Renal pelvis (tissue), 4 donors: ENCODE data around the gene BUD31. TPM values are rescaled to one million over a fixed set of nuclear protein-coding genes. Genes with fewer than 3 reads are reported as not detected.
"Not testable (repeated sequence)": the region's sequence is repeated elsewhere in the genome, so short reads cannot be mapped to it uniquely, and the experiment has no call there.

Experiments
- DNase-seq: peaks from one replicate; pipeline ENCODE4 v3.0.0-alpha.2; 2013
- polyA plus RNA-seq, 3 donors: library from polyadenylated mRNA; unstranded; fragments of 120-200 nt; gene quantifications; one replicate each; pipeline ENCODE4 v1.2.1, GENCODE V29; 2013; ENCODE audit not compliant: insufficient read length in 3 of 3

BUD31 gene
- polyA plus RNA-seq, 3 donors: 105 to 108 (median 108) TPM

DNA sequence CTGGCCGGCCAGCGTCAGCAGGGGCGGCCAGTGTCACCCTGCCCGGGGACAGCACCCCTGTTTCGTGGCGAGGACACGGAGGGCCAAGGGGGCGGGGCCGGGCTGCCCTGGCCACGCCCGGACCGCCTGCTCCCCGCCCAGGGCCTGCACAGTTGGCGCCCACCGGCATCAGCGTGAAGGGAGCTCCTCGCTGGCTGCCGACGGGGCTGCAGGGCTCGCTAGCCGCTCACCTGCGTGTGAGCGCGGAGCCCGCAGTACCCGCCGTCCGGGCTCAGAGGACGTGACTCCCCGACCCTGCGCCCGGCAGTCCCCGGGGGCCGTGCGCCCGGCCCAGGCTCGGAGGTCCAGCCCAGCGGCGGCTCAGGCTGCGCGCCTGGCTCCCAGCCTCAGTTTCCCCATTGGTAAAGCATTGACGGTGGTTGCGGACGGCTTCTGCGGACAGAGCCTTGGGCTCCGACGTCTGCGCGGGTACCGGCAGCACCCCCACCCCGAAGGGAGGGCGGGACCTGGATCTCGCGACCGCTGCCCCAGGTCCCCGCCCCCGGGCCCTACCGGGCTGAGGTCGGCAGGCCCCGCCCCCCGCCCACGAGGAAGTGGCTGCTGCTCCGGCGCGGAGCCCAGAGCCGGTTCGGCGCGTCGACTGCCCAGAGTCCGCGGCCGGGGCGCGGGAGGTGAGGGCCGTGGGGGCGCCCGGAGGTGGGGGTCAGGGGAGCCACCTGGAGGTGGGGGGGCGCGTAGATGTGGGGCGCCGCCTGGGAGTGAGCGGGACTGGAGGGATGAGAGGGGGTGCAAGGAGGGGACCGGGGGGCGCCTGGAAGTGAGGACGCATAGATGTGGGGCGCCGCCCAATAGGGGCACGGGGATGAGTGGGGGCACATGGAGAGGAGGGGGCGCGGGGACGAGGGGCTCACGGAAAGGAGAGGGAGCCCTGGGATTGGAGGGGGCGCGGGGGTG, 34.4 kb upstream of the BUD31 start, which contains the start of gene ARPC1B:
ARPC1B (plus strand) TSS at position 620 of the 954 bp plus-strand sequence. CDS start 10,985 bp downstream, outside the sequence.
- no peak for DNase-seq

DNA sequence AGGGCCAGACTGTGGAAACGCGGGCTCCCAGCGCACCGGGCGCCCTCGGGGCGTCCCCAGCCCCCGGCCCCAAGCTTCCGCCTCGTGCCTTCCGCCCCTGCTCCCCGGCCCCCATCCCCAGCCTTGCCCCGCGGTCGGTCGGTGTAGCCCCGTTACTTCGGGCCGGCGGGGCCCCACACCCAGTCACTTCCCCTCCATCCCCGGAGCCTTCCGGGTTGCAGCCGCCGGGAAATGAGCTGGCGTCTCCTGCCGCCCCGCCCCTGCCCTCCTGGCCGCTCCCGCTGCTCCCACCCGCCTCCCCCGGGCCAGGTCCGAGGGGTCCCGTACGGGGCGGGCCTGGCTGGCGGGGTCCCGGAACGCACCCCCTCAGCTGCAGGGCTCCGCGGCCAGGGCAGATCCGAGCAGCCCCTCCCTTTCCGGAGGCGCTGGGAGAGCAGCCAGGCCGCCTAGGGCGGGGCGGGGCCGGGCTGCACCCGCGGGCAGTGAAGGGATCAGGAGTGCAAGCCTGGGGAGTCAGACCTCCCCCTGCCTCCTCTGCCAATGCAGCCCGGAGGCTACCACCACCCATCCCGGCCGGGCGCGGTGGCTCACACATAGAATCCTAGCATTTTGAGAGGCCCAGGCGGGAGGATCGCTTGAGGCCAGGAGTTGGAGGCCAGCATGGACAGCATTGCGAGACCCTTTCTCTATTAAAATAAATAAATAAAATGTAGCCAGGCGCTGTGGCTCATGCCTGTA, 33.5 kb upstream of the BUD31 start:
- no peak for DNase-seq

DNA sequence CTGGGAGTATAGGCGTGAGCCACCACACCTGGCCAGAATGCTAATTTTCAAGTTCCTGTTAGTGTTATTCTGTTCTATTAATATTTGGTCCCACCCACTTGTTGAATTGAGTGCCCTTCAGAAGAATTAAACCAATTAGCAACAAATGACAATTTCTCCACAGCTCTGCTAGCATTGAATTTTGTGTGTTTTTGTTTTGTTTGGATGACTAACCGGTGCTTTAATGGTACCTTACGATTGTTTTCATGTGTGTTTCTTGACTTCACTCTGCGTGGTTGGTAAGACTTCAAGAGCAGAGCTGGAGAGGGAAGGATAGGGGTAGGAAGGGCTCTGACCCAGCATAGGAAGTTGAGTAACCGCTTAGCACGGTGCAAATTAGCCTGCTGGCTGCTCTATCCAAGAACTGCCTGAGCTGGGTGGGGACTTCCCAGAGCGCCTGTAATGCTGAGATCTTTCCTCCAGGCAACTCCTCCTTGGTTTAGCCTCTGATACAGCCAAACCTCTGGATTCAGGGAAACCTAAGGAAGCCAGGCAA, 29.7 kb upstream of the BUD31 start:
- DNase-seq: no peak

DNA sequence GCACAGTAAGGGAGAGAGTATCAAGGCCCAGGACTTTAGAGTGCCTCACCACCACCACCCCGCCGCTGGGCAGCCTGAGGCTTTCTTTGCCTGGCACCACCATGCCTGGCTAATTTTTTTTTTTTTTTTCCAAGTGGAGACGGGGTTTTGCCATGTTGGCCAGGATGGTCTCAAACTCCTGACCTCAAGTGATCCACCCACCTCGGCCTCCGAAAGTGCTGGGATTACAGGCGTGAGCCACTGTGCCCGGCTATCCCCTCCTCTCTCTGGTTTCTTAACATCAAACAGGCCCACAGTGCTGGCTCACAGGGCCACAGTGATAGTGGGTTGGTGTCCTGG, 29.1 kb upstream of the BUD31 start:
- DNase-seq: not testable (repeated sequence)

DNA sequence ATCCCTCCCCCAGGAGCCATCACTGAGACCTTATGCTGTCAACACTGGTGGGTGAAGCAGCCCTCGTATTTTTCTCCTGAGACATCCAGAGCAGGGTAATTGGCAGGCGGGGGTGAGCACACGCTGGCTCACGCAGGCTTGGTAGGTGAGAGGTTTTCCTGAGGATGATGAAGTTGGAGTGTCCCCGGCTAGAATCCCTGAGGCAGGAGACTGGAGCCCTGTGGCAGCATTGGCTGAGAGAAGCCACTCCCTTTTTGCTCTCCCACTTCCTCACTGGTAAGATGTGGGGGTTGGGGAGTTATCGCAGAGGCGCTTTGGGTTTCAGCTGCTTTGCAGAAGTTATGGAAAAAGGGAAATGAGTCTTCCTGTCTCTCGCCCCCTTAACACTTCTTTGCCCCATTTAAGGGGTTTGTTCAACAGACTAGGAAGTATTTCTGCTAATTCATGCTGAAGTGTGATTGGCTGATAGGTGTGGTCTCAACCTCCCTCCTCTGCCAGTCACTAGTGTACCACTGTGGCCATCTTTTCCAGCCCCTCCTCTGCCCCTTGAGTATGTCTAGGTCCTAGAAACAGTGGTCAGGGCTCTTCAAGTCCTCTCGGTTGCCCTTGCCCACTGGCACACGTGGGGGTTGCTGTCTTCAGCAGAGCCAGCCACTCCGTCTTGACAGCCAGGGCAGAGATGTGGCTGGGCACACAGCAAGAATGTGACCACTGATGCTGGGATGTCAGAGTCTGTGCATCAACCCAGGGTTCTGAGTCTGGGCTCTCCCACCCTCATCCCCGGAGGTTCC, 28.5 kb upstream of the BUD31 start:
- no peak for DNase-seq

DNA sequence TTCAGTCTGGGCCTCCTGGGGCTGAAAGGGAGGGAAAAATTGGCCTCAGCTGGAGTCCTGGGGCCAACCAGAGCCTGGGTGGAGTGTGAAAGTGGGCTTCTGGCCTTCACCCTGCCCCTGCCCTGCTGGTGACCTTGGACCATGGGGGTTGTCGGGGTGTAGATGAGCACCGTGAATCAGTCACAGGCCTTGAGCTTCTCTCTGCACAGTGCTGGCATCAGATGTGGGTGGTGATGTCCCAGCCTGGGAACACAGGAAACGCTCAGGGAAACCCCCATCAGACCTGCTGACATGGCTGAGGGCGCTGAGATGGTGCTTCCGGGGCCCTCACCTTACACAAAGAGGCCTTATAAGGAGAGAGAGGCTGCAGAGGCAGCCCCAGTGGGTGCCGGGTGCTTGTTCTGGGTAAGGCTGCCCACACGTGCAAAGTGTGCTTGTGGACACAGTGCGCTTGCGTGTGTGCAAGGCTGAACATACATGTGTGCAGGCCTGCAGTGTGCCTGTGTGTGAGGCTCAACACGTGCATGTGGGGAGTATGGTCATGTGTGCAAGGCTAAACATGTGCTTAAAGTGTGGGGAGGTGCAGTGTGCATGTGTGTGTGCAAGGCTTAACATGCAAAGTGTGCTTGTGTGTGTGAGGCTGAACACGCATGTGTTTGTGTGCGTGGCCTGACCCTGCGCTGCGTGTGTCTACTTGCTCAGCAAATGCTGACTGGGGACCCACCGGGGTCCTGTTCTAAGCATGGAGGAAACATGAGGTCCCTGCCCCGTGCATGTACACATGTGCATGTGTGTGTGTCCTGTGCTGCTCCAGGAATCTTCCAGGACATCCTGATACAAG, 27.7 kb upstream of the BUD31 start:
- no peak for DNase-seq

DNA sequence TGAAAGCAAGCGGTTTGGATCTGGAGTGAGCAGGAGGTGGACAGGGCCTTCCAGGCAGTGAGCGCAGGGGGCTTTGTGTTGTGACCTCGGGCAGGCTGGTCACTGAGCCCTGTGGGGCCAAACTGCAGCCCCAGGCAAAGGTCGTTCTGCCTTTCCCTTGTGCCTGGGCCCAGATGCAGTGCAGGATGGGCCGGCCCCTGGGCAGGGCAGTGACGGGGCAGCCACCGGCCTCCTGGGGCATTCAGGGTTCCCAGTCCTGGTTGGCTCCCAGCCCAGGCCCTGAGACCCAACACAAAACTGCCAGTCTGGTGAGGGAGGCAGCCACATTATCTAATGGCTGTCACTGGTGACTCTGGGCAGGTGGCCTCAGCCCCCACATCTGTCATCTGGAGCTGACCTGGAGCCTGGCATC, 27.1 kb upstream of the BUD31 start:
- no peak for DNase-seq

DNA sequence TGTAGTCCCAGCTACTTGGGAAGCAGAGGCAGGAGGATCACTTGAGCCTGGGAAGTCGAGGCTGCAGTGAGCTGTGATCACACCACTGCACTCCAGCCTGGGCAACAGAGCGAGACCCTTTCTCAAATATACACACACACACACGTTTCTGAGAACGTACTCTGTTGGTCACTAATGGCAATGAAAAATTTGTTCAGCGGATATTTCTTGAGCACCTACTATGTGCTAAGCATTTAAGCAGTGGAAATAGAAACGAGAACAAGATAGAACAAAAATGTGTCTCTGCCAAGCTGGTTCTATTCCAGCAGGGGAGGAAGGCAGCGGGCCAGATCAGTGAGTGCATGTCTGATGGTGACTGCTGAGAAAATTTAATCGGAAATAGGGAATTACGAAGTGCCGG, 25.6 kb upstream of the BUD31 start:
- DNase-seq: no peak

DNA sequence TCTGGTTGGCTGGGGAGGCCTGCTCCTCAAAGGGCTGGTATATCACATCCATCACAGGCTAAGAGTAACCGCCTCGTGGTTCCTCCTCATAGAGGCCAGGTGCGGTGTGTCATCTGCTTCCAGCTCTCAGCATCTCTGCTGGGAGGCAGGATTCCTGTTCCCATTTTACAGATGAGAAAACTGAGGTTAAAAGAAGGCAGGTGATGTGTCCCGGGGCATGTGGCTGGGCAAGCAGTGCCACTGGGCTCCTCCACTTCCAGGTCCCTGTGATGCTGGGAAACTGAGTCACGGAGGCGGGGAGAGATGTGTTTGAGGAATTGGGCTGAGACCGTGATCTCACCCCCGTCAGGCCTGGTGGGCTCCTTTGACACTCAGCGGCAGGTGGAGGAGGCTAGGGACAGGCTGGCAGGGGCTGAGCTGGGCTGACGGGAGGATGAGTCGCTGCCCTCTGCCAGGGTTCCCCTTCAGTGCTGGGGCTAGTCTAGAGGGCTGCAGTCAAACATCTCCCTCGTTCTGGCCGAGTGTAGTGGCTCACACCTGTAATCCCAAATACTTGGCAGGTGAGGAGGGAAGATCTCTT, 24.9 kb upstream of the BUD31 start:
- DNase-seq: no peak

DNA sequence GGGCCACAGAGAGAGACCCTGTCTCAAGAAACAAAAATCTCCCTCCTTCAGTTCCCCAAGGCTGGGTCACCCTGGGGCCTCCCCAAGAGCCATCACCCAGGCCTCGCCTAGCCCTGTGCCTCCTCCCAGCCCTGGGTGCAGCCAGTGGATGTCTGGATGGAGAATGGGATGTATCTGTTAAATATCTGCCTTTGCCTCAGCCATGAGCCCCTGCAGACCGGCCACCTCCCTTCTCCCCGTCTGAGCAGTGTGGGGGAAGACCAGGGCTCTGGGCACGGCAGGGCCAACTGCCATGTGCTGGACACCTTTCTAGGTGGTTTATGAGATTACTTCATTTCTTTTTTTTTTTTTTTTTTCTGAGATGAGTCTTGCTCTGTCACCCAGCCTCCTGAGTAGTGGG, 24.2 kb upstream of the BUD31 start:
- DNase-seq: no peak

DNA sequence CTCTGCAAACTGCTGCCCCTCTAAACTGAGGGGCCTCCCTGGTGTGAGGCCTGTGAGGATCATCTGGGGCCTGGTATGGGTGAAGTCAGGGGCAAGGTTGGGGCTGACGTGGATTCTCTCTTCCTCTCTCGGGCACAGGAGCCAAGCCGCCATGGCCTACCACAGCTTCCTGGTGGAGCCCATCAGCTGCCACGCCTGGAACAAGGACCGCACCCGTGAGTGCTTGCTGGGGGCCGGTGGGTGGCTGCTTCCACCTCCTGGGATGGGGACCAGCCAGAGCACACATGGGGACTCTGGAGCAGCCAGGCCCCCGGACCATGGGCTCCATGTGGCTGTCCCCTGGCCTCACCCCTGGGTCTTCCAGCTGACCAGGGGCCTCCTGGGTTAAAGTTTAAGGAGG, 23.2 kb upstream of the BUD31 start:
- DNase-seq: no peak

DNA sequence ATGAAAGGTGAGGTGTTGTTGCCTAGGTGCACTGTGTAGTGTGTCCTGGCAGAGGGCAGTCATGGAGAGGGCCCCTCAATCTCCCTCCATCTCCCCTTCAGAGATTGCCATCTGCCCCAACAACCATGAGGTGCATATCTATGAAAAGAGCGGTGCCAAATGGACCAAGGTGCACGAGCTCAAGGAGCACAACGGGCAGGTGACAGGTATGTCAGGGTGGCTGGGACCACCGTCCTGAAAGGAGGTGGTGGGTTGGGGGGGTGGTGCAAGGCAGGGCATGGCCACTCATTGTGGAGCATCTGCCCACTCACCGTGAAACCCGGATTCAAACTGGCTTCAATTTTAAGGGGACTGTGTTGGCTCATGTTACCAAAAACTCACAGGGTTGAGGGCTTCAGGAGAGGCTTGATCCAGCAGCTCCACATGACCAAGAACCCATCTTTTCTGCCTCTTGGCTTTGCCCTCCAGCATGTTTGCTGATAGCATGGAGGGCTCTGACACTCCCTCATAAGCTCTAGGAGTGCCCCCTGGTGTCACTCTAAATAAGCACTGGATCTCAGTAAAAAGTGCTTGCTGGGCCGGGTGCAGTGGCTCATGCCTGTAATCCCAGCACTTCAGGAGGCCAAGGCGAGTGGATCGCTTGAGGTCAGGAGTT, 22.1 kb upstream of the BUD31 start:
- no peak for DNase-seq

DNA sequence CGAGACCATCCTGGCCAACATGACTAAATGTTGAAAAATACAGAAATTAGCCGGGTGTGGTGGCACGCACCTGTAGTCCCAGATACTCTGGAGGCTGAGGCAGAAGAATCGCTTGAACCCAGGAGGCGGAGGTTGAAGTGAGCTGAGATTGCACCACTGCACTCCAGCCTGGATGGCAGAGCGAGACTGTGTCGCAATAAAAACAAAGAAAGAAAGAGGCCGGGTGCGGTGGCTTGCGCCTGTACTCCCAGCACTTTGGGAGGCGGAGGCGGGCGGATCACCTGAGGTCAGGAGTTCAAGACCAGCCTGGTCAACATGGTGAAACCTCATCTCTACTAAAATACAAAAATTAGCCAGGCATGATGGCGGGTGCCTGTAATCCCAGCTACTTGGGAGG, 21.5 kb upstream of the BUD31 start:
- not testable (repeated sequence) for DNase-seq

DNA sequence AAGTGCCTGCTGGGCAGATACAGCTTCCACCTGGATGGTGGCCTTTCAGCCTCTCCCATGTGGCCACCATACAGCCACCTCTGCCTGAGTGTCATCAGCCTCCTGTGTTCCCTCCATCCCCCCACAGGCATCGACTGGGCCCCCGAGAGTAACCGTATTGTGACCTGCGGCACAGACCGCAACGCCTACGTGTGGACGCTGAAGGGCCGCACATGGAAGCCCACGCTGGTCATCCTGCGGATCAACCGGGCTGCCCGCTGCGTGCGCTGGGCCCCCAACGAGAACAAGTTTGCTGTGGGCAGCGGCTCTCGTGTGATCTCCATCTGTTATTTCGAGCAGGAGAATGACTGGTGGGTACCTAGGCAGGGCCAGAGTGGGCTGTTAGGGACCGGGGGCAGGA, 20.9 kb upstream of the BUD31 start:
- DNase-seq: no peak

DNA sequence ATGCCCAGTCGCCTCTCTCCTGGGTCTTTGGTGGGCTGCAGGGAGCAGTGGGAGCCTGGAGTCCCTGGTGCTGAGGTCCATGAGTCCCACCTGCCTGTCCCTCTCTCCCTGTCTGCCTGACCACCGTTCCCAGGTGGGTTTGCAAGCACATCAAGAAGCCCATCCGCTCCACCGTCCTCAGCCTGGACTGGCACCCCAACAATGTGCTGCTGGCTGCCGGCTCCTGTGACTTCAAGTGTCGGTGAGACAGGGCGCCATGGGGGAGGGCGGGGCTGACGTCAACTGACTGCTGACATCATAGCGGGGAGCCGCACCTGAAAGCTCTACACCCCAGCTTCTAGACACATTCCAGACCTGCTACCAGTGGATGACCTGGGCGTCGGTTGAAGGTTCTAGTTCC, 19.0 kb upstream of the BUD31 start:
- no peak for DNase-seq

DNA sequence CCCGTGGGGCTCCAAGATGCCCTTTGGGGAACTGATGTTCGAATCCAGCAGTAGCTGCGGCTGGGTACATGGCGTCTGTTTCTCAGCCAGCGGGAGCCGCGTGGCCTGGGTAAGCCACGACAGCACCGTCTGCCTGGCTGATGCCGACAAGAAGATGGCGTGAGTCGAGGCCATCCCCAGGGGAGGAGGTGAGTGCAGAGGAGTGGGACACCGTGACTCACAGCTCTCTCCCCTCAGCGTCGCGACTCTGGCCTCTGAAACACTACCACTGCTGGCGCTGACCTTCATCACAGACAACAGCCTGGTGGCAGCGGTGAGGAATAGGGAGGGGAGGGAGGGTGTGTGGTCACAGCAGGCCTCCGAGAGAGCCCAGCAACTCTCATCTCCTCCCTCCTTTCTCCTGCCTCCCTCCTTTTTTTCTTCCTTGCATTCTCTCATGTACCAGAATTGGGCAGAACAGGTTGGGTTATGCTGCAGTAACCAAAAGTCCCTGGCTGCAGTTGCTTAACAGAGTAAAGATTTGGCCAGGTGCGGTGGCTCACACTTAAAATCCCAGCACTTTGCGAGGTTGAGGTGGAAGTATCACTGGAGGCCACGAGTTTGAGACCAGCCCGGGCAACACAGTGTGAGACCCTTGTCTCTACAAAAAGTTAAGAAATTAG, 17.7 kb upstream of the BUD31 start:
- DNase-seq: no peak

DNA sequence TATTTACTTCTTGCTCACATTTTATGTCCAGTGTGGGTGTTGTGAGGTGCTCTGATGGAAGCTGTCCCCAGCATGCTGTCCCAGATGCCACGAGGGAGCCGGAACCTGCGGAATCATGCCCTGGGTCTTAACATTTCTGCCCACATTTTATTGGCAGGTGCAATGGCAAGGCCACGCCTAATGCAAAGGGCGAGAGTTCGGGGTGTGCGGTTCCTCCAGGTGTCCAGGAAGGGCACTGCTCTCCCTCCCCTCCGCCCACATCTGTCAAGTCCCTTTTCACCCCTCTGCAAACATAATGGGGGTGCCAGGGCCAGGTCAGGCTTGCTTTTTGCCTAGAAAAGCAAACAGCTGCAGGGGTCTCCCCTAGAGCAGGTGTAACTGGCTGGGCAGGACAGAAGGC, 16.7 kb upstream of the BUD31 start:
- no peak for DNase-seq

DNA sequence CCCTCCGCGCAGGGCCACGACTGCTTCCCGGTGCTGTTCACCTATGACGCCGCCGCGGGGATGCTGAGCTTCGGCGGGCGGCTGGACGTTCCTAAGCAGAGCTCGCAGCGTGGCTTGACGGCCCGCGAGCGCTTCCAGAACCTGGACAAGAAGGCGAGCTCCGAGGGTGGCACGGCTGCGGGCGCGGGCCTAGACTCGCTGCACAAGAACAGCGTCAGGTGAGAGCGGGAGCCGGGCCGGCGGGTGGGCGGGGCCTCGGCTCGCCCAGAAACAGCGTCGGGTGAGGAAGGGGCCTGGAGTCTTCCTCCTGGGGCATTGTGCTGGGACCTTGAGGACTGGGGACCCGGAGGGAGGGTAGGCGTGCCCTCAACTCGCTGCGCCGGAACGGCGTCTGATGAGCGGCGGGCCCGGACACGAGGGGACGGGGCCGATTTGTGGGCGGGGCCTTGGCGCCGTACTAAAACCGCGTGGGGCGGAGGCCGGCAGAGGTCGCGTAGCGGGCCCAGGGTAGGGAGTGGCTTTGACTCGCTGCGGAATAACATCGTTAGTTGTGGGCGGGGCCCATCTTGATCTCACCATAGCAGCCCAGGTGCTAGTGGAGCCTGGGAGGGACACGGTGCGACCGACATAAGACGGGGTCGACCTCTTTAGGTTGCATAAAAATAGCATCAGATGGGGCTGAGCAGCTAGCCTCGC, 16.0 kb upstream of the BUD31 start:
- no peak for DNase-seq
